Ramos (cell line): ENCODE results near the gene EFEMP1.

Experiments used
- in situ Hi-C: fragments of 300-500 bp; cut with MboI; formaldehyde crosslinking; loops from one replicate; pipeline ENCODE4 v1.14.3; 2022; ENCODE audit warnings: low sequenced_read_pairs; ENCODE audit not compliant: unreplicated experiment

The EFEMP1 gene

DNA sequence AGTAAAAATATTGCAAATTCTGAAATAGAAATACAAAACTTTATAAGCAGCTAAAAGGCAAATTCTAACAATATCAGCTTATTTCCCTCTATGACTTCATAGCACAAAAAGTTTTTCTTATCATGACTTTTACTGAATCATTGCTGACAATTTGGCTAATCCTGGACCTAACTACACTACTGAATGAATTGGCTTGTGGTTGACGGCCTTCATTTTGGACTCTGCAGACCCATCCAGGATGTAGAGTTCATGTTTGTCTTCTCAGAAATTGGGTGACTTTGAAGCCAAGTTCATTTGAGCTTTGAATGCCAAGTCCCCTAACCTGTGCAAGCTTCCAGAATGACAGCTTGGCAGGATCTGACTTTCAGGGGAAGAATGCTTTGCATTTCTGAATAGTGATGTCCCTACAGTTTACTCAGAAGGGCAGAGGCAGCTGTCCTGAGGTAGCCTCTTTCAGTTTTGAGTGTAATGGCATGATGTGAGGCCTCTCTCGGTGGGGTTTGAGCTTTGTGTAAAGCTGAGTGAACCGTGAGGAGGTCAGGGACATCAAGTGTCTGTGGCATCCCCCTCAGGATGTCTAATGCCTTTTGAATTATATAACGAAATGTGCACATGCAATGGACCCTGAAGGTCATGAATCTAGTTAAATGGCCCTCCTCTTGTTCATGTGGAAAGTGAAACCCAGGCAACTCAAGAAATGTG, 48.0 kb downstream of the EFEMP1 start:
- in situ Hi-C loops = no loop called here

DNA sequence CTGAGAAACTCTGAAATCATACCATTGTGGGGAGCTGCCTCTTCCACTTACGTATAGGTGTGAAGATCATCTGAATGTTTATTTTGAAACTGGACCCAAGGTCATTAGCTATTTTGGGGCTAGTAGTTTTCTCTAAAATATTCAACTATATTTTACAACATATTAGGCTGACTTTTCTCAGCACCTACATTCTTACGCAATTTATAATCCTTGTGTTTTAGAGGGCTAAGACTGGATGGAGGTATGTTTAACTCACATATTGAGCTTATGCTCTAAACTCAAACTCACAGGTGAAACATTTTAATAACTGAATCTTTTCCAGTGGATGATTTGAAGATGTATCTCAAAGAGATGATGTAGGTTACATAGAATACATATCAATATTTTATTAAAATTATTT, 49.2 kb downstream of the EFEMP1 start:
- in situ Hi-C loops = no loop called here

DNA sequence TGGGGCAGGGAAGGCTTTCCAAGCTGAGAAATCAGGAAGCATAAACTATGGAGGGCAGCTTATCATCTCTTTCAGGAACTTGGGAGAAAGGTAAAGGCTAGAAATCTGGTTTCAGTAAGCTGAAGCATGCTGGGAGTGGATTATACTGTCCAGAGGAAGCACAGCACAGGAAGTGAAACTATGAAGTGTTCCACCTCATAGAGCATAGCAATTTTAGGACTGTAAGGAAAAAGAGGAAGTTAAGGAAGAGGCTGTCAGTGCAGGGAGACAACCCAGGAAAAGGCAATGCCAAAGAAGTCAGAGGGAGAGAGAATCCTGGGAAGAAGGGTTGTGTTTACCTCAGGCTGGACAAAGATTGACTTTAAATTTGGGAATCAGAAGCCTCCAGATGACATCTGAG, 51.9 kb downstream of the EFEMP1 start:
- in situ Hi-C loops = no loop called here

GRCh38 chr2:55869637-55870325, 53.8 kb downstream of the EFEMP1 start:
- in situ Hi-C loops = no loop called here

DNA sequence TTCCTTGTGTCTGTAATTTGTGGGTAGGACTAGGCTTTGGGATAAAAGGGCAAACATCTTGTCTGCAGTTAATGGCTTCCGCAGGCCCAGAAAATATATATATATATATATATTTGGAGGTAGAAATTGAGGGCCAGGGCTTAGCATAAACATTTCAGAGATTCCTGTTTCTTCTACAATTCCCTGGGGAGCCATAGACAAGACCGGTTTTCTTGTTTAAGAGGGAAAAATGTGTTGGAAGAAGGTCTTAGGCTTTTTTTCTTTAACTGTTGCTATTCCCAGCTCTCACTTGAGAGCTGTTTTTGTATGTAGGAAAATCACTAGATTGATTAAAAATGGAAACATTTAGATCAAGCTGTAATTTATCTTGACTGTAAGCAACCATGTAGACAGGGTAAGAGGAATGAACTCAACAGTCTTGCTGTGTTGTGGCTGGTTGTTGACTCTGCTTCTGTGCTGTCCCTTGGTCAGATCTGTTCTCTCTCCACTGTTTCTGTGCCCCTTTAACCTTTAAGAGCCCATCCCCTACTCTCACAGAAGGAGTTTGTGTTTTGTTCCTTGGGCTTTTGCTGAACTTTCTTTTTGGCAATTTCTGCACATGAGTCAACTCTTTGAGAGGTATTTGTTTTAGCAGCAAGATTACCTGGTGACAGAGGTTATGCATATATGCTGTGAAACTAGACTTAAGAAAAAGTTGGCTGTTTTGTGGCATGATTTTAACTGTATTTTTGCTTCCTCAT, 58.3 kb downstream of the EFEMP1 start:
- in situ Hi-C loops = no loop called here

- in situ Hi-C loops = no loop called here
These were observed 59.1 kb downstream of the EFEMP1 start for GRCh38 chr2:55864351-55865084.

- in situ Hi-C loops = no loop called here
These were observed 60.8 kb downstream of the EFEMP1 start for GRCh38 chr2:55862673-55863390.

GRCh38 chr2:55862246-55862645, 61.3 kb downstream of the EFEMP1 start:
- in situ Hi-C loops = no loop called here

DNA sequence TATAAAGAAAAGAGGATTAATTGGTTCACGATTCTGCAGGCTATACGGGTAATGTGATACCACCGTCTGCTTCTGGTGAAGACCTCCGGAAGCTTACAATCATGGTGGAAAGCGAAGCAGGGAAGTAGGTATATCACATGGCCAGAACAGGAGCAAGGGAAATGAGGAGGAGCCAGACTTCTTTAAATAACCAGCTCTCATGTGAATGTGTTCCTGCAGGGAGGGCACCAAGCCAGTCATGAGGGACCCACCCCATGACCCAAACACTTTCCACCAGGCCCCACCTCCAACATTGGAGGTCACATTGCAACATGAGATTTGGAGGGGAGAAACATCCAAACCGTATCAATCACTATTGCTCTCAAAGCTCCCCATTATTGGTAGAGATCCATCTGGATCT, 61.8 kb downstream of the EFEMP1 start:
- in situ Hi-C loops = no loop called here

DNA sequence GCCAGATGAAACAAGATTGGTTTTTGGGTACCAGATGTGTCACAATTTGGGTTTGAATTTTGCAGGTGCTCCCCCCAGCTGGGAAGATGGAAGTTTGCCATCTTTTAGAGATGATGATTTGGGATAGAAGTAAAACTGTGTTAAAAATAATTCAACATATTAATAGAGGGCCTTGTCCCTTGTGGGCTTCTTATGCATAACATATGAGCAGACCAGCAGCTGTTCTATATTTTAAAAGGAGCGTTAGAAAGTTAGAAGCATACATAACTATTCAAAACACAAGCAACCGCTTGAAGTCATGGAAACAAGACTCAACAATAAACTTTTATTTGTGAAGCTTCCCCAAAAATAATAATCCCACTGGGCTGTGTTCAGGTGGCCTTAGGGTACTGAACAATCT, 62.8 kb downstream of the EFEMP1 start:
- in situ Hi-C loops = no loop called here

DNA sequence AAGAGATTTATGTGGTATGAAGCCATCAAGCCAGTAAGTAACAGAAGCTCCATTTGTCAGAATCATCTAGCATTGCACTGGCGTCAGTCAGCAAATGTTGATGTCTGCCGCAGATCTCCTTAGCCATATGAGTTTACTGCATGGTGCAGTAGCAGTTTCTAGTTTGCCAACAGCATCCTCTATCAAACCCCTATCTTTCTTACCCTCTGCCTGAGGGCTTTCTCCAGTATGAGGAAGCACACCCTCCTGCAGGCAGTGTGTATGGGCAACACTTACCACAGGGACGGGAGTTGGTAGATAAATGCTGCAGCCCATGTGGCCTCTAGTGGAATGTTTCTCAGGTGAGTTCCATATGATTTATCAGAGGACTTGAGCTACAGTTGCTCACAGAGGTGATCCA, 63.7 kb downstream of the EFEMP1 start:
- in situ Hi-C loops = no loop called here

DNA sequence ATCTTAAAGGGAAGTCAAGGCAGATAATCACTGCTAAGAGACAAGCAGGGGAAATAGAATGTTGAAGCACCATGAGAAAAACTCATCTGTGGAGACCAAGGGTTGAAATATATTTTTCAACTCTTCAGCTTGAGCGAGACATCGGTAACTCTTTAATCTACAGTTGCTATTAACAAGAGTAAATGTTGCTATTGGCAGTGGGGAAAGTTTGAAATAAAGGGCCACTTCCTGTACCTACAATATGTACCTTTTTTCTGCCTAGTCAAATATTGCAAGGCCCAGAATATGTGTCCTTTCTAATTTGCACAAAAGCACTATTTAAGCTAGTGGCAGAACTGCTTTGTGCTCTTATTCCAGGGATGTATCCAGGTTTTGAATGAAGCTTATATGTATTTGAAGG, 65.8 kb downstream of the EFEMP1 start:
- in situ Hi-C loops = no loop called here

GRCh38 chr2:55856936-55857335, 66.6 kb downstream of the EFEMP1 start:
- in situ Hi-C loops = no loop called here

GRCh38 chr2:55848096-55848495, 75.5 kb downstream of the EFEMP1 start:
- in situ Hi-C loops = no loop called here

DNA sequence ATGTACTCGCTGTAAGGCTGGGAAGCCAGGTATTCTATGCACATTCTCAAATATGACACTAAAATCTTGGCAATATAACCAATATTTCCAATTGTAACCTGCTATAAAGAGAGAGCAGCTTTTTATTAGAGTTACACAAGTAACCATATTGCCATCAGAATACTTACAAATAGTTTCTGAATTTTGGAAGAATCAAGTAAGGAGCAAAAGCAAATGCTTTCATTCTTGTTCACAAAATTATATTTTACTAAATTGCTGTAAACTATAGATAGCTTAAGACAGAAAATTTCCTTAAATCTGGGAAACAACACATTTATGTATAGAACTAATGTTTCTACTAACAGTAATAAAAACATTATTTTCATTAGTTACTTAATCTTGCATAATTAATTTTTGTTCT, 77.2 kb downstream of the EFEMP1 start:
- in situ Hi-C loops = no loop called here

- in situ Hi-C loops = no loop called here
These were observed 78.6 kb downstream of the EFEMP1 start for GRCh38 chr2:55844986-55845385.

- in situ Hi-C loops = no loop called here
These were observed 79.6 kb downstream of the EFEMP1 start for GRCh38 chr2:55843994-55844345.

- in situ Hi-C loops = no loop called here
These were observed 80.2 kb downstream of the EFEMP1 start for GRCh38 chr2:55843096-55843993.

- in situ Hi-C loops = no loop called here
These were observed 81.5 kb downstream of the EFEMP1 start for GRCh38 chr2:55842046-55842445.
